ENCODE data around the gene PTPN2. TPM values are rescaled to one million over a fixed set of nuclear protein-coding genes. Genes with fewer than 3 reads are reported as not detected.
A peak's percentile ranks its signal among the peaks of the same experiment; 100 is the strongest.

The PTPN2 gene
- total RNA-seq, 1 donor from 2014 or later = 11.0 TPM

GRCh38 chr18:12747530-12748315, 136.3 kb downstream of the PTPN2 start:
- H3K4me3 ChIP-seq = no peak overlapping the region
- no peaks in the 10 kb centered on the region for H3K4me1 ChIP-seq
- no peaks in the 10 kb centered on the region for H3K36me3 ChIP-seq
- intact Hi-C loops (cut with micrococcal nuclease) = no loop called here
- H3K27me3 ChIP-seq (ENCODE audit: low read depth) = peaks cover 7% of the 10 kb centered on the region
- no peaks in the 10 kb centered on the region for H3K9me3 ChIP-seq (replicated peaks)
- DNase-seq = no peak
- no peak overlapping the region for H3K27ac ChIP-seq (replicated peaks)
- TF ChIP-seq CTCF (IDR thresholded peaks at IDR 0.05; ENCODE audit: borderline replicate concordance) = no peak

GRCh38 chr18:12745095-12745795, 138.8 kb downstream of the PTPN2 start:
- intact Hi-C loops (cut with micrococcal nuclease) = no loop called here
- no peak for DNase-seq

GRCh38 chr18:12744103-12744502, 139.9 kb downstream of the PTPN2 start:
- H3K27me3 ChIP-seq (ENCODE audit: low read depth) = no peaks in the 10 kb centered on the region
- no peaks in the 10 kb centered on the region for H3K36me3 ChIP-seq
- H3K27ac ChIP-seq (replicated peaks) = no peak overlapping the region
- no peak for DNase-seq
- intact Hi-C loops (cut with micrococcal nuclease) = no loop called here
- H3K4me3 ChIP-seq = no peak overlapping the region
- no peaks in the 10 kb centered on the region for H3K9me3 ChIP-seq (replicated peaks)
- TF ChIP-seq CTCF (IDR thresholded peaks at IDR 0.05; ENCODE audit: borderline replicate concordance) = peak; percentile 65
- no peaks in the 10 kb centered on the region for H3K4me1 ChIP-seq

More at GRCh38 chr18:12745095-12745795, 138.8 kb downstream of the PTPN2 start:
- Histone ChIP-seq H3K27me3 (ENCODE audit: low read depth) (peaks cover 7% of the 10 kb centered on the region), H3K9me3 (replicated peaks) (no peaks in the 10 kb centered on the region), H3K27ac (replicated peaks) (no peak overlapping the region), H3K4me1 (no peaks in the 10 kb centered on the region), H3K36me3 (no peaks in the 10 kb centered on the region), H3K4me3 (no peak overlapping the region)
- TF ChIP-seq CTCF (IDR thresholded peaks at IDR 0.05; ENCODE audit: borderline replicate concordance) = no peak

- H3K36me3 ChIP-seq = no peaks in the 10 kb centered on the region
- H3K27me3 ChIP-seq (ENCODE audit: low read depth) = no peaks in the 10 kb centered on the region
- no peaks in the 10 kb centered on the region for H3K9me3 ChIP-seq (replicated peaks)
- no peak overlapping the region for H3K27ac ChIP-seq (replicated peaks)
- H3K4me1 ChIP-seq = no peaks in the 10 kb centered on the region
- DNase-seq = no peak
- no peak for TF ChIP-seq CTCF (IDR thresholded peaks at IDR 0.05; ENCODE audit: borderline replicate concordance)
- intact Hi-C loops (cut with micrococcal nuclease) = no loop called here
- H3K4me3 ChIP-seq = no peak overlapping the region
Measured at GRCh38 chr18:12742453-12742852, 141.6 kb downstream of the PTPN2 start.

Other genes with a start within 250 kb of the PTPN2 start
- gene SPIRE1, start 226.1 kb downstream of the PTPN2 start, total RNA-seq = 42.4 TPM
- 3.7 TPM for gene CEP76, start 181.5 kb downstream of the PTPN2 start, total RNA-seq
- gene PSMG2, start 181.2 kb downstream of the PTPN2 start, total RNA-seq = 39.5 TPM
- gene SEH1L, start 63.8 kb upstream of the PTPN2 start, total RNA-seq = 18.1 TPM
- 25.6 TPM for gene CEP192, start 107.1 kb upstream of the PTPN2 start, total RNA-seq